H1 (cell line): ENCODE measurements around the gene CCDC83. TPM values are rescaled to one million over a fixed set of nuclear protein-coding genes. Genes with fewer than 3 reads are reported as not detected.

Source experiments
- CTCF ChIA-PET: fragments of 300-600 bp; sonication (Branson Sonifier 250); formaldehyde crosslinking; loops from one replicate; lab custom pipeline; 2021; ENCODE audit not compliant: partially characterized antibody; lab: Charles Lee
- POLR2A ChIA-PET: fragments of 300-600 bp; sonication (Branson Sonifier 250); formaldehyde crosslinking; loops from one replicate; lab custom pipeline; 2021; ENCODE audit warnings: inconsistent platforms; ENCODE audit not compliant: partially characterized antibody; lab: Charles Lee
- DNase-seq, 2 experiments: peaks; one replicate each; pipeline versions ENCODE4 v3.0.0 to v3.0.0-alpha.2; 2010 to 2022; ENCODE audit warnings: low spot score in 2 of 2, low read depth in 1 of 2, mixed read lengths in 1 of 2
- FAIRE-seq: peaks from 2 replicates; lab custom pipeline; 2011; peaks lifted over from hg19 to GRCh38; lab: Jason Lieb, UNC
- H2AFZ ChIP-seq: 2 replicates; pipeline ENCODE4 v1.8.1; 2012; ENCODE audit warnings: low read length, inconsistent platforms
- H2AK5ac ChIP-seq: 2 replicates; pipeline ENCODE4 v1.6.1; 2013; ENCODE audit warnings: low read depth, low read length
- H2BK120ac ChIP-seq: replicated peaks from 2 replicates; pipeline ENCODE3; 2013; ENCODE audit warnings: low read depth, low read length, inconsistent platforms
- H2BK12ac ChIP-seq: 2 replicates; pipeline ENCODE4 v1.6.1; 2013; ENCODE audit warnings: low read depth, low read length
- H2BK15ac ChIP-seq: 2 replicates; pipeline ENCODE4 v1.6.1; 2013; ENCODE audit warnings: low read length
- H2BK20ac ChIP-seq: 2 replicates; pipeline ENCODE4 v1.6.1; 2013; ENCODE audit warnings: low read length
- H2BK5ac ChIP-seq: 2 replicates; pipeline ENCODE4 v1.6.1; 2013; ENCODE audit warnings: low read depth, low read length
- H3K14ac ChIP-seq: 2 replicates; pipeline ENCODE4 v1.6.1; 2013; ENCODE audit warnings: inconsistent platforms; ENCODE audit not compliant: insufficient read length
- H3K18ac ChIP-seq: 2 replicates; pipeline ENCODE4 v1.6.1; 2013; ENCODE audit warnings: low read length; ENCODE audit errors: extremely low read depth
- H3K23ac ChIP-seq: 2 replicates; pipeline ENCODE4 v1.6.1; 2013; ENCODE audit warnings: inconsistent platforms; ENCODE audit not compliant: insufficient read length
- H3K23me2 ChIP-seq: 2 replicates; pipeline ENCODE4 v1.6.1; 2013; ENCODE audit warnings: low read depth, low read length
- H3K27ac ChIP-seq: 2 replicates; pipeline ENCODE4 v1.6.1; 2011; ENCODE audit warnings: low read depth, low read length, inconsistent platforms
- H3K27me3 ChIP-seq, 4 experiments: replicated peaks in 1 of 4; 1 replicate in 1 of 4; 2 replicates in 3 of 4; pipeline versions ENCODE4 v1.6.1 to v1.8.1; 2011 to 2013; ENCODE audit warnings: low read length in 3 of 4, mild to moderate bottlenecking in 3 of 4, inconsistent platforms in 2 of 4, mixed read lengths in 2 of 4, moderate library complexity in 1 of 4; ENCODE audit not compliant: control insufficient read depth in 3 of 4, insufficient read depth in 3 of 4; ENCODE audit errors: extremely low read depth in 1 of 4
- H3K36me3 ChIP-seq, 4 experiments: 2 replicates each; pipeline versions ENCODE4 v1.6.1 to v1.8.1; 2011 to 2013; ENCODE audit warnings: mild to moderate bottlenecking in 4 of 4, low read length in 3 of 4, moderate library complexity in 2 of 4, control low read depth in 1 of 4, inconsistent platforms in 1 of 4; ENCODE audit not compliant: insufficient read depth in 4 of 4, control insufficient read depth in 2 of 4
- H3K4ac ChIP-seq: replicated peaks from 2 replicates; pipeline ENCODE3; 2013; ENCODE audit warnings: low read length, low read depth, mixed read lengths, inconsistent platforms; ENCODE audit not compliant: insufficient read length
- H3K4me1 ChIP-seq, 4 experiments: replicated peaks in 1 of 4; 1 replicate in 1 of 4; 2 replicates in 3 of 4; pipeline versions ENCODE4 v1.6.1 to v1.8.1; 2011 to 2013; ENCODE audit warnings: low read length in 3 of 4, inconsistent platforms in 2 of 4, mixed read lengths in 1 of 4; ENCODE audit not compliant: insufficient read depth in 4 of 4, control insufficient read depth in 3 of 4
- H3K4me2 ChIP-seq, 2 experiments: 2 replicates each; pipeline versions ENCODE4 v1.6.1 to v1.8.1; 2011 to 2013; ENCODE audit warnings: low read depth in 2 of 2, low read length in 2 of 2, control low read depth in 1 of 2, inconsistent platforms in 1 of 2, mild to moderate bottlenecking in 1 of 2; ENCODE audit not compliant: insufficient read depth in 1 of 2
- H3K4me3 ChIP-seq, 4 experiments: fragments of 200-600, 300-600 bp in 1 of 4; sonication (generic), shearing (Covaris generic), sonication (Bioruptor Twin) in 1 of 4; 2 replicates each; pipeline versions ENCODE4 v1.5.1 to v1.8.1; 2011 to 2016; ENCODE audit warnings: low read length in 4 of 4, low read depth in 3 of 4, control low read depth in 2 of 4, inconsistent platforms in 2 of 4, mild to moderate bottlenecking in 2 of 4, mixed read lengths in 1 of 4, moderate library complexity in 1 of 4; ENCODE audit not compliant: insufficient read depth in 2 of 4; ENCODE audit errors: extremely low read depth in 1 of 4
- H3K56ac ChIP-seq: replicated peaks from 2 replicates; pipeline ENCODE3; 2013; ENCODE audit warnings: low read depth, mild to moderate bottlenecking, mixed read lengths, low read length, inconsistent platforms; ENCODE audit not compliant: insufficient read length
- H3K79me1 ChIP-seq: 2 replicates; pipeline ENCODE4 v1.6.1; 2013; ENCODE audit warnings: low read depth, low read length, control low read depth
- H3K79me2 ChIP-seq, 2 experiments: 2 replicates each; pipeline versions ENCODE4 v1.6.1 to v1.8.1; 2012 to 2013; ENCODE audit warnings: low read length in 2 of 2, mild to moderate bottlenecking in 2 of 2, inconsistent platforms in 1 of 2; ENCODE audit not compliant: insufficient read depth in 2 of 2, control insufficient read depth in 1 of 2
- H3K9ac ChIP-seq, 4 experiments: replicated peaks in 1 of 4; 1 replicate in 1 of 4; 2 replicates in 3 of 4; pipeline versions ENCODE4 v1.6.1 to v1.8.1; 2011 to 2013; ENCODE audit warnings: low read depth in 3 of 4, low read length in 3 of 4, control low read depth in 2 of 4, mild to moderate bottlenecking in 2 of 4, moderate library complexity in 2 of 4, inconsistent platforms in 1 of 4; ENCODE audit errors: extremely low read depth in 1 of 4
- H3K9me3 ChIP-seq, 2 experiments: 2 replicates each; pipeline versions ENCODE4 v1.6.1 to v1.8.1; 2012 to 2013; ENCODE audit warnings: mild to moderate bottlenecking in 2 of 2, moderate library complexity in 2 of 2, control low read depth in 1 of 2, inconsistent platforms in 1 of 2, low read depth in 1 of 2, low read length in 1 of 2, mixed read lengths in 1 of 2; ENCODE audit not compliant: insufficient read depth in 2 of 2
- H4K20me1 ChIP-seq, 2 experiments: replicated peaks in 1 of 2; 2 replicates each; pipeline versions ENCODE3 to v1.8.1; 2011 to 2013; ENCODE audit warnings: inconsistent platforms in 2 of 2, low read length in 2 of 2, mild to moderate bottlenecking in 1 of 2; ENCODE audit not compliant: insufficient read depth in 2 of 2, control insufficient read depth in 1 of 2
- H4K5ac ChIP-seq: 2 replicates; pipeline ENCODE4 v1.6.1; 2013; ENCODE audit warnings: low read length, low read depth, mixed read lengths, inconsistent platforms; ENCODE audit not compliant: insufficient read length
- H4K8ac ChIP-seq: 2 replicates; pipeline ENCODE4 v1.8.0; 2013; ENCODE audit warnings: mild to moderate bottlenecking, moderate library complexity, low read length, inconsistent platforms; ENCODE audit not compliant: insufficient read depth; ENCODE audit errors: extremely low read depth
- H4K91ac ChIP-seq: replicated peaks from 2 replicates; pipeline ENCODE3; 2013; ENCODE audit warnings: low read length, mixed read lengths, inconsistent platforms; ENCODE audit not compliant: insufficient read length
- SAP30 ChIP-seq: fragments of 300-600 bp; sonication (generic); IDR thresholded peaks from 2 replicates; pipeline ENCODE4 v1.7.1; 2012; ENCODE audit warnings: low read length, moderate library complexity, mild to moderate bottlenecking, inconsistent platforms; ENCODE audit not compliant: insufficient read depth, insufficient replicate concordance
- ZNF274 ChIP-seq: IDR thresholded peaks from 2 replicates; pipeline ENCODE4 v1.7.0; 2012; ENCODE audit warnings: low read length, borderline replicate concordance; ENCODE audit errors: extremely low read depth
- WGBS, 2 experiments: shearing (Covaris generic) in 1 of 2; methylation state at CpG; one replicate each; pipeline versions ENCODE4 v1.1.6 to v1.1.7; 2013 to 2015; ENCODE audit warnings: low lambda C conversion rate in 2 of 2, mixed read lengths in 2 of 2, inconsistent platforms in 1 of 2, low coverage in 1 of 2, missing lambda C conversion rate in 1 of 2; ENCODE audit not compliant: insufficient replicate concordance in 2 of 2, insufficient coverage in 1 of 2, insufficient read length in 1 of 2; ENCODE audit errors: extremely low coverage in 1 of 2, missing lambda C conversion rate in 1 of 2; 5-methylcytosine and 5-hydroxymethylcytosine counted together
- polyA plus RNA-seq, 7 experiments: library from polyadenylated mRNA; depleted of rRNA in 3 of 7; stranded (reverse) in 5 of 7; unstranded in 2 of 7; fragments of >200 nt in 5 of 7; fragments of 200-250 nt in 2 of 7; gene quantifications; 1 replicate in 5 of 7; 2 replicates in 1 of 7; 4 replicates in 1 of 7; pipeline versions ENCODE4 v1.2.1 to v1.2.3, GENCODE V29; 2011 to 2013; ENCODE audit warnings: missing spikeins in 2 of 7, mixed read lengths in 2 of 7
- total RNA-seq: library from RNA; stranded (reverse); fragmentation: NEBNext Ultra II Directional; extraction: Animal tissue kit (Norgen Biotek cat#: 25700); gene quantifications from 2 replicates; pipeline ENCODE4 v1.2.1, GENCODE V29; 2021

Gene CCDC83
- total and polyA plus RNA-seq, 2 of the 8 experiments (the other 6 are each of a cell fraction or from before 2014, with no cell fraction given) = not detected

- WGBS, 2 experiments = 94% methylated on average over 1 of the region's 1 CpG; no CpG with 5 or more reads in 1 of the 2 experiments
Observed at GRCh38 chr11:85874265-85874664, 19.1 kb downstream of the CCDC83 start.

More at GRCh38 chr11:85874265-85874664, 19.1 kb downstream of the CCDC83 start:
- no peak overlapping the region for H3K23ac ChIP-seq
- no peaks in the 10 kb centered on the region for H3K36me3 ChIP-seq
- H2AFZ ChIP-seq = no peak overlapping the region
- DNase-seq = no peak
- no peak overlapping the region for H4K91ac ChIP-seq
- no peak overlapping the region for H2BK5ac ChIP-seq
- no peak overlapping the region for H3K4me2 ChIP-seq
- H3K9ac ChIP-seq = no peak overlapping the region
- no peak overlapping the region for H3K14ac ChIP-seq
- no peak for FAIRE-seq
- H4K8ac ChIP-seq = no peak overlapping the region
- no peak overlapping the region for H4K5ac ChIP-seq
- ChIA-PET CTCF (interaction anchor here (1.0 to 1.1 kb wide), 2 partner anchors 13 to 50 kb away, joined by 3 read pairs; no protein-coding TSS in a partner anchor), POLR2A (interaction anchor here (0.9 kb wide), 1 partner anchor 19 kb away, joined by 3 read pairs; the partner anchor contains the start of gene CCDC83)
- H4K20me1 ChIP-seq = no peaks in the 10 kb centered on the region
- H2BK120ac ChIP-seq = no peak overlapping the region
- TF ChIP-seq SAP30 (no peak), ZNF274 (no peak)
- no peak overlapping the region for H3K18ac ChIP-seq
- H3K4me1 ChIP-seq = no peaks in the 10 kb centered on the region
- H3K79me1 ChIP-seq = no peaks in the 10 kb centered on the region
- H3K9me3 ChIP-seq = no peaks in the 10 kb centered on the region
- no peak overlapping the region for H3K4me3 ChIP-seq
- no peaks in the 10 kb centered on the region for H3K27me3 ChIP-seq
- no peaks in the 10 kb centered on the region for H3K23me2 ChIP-seq
- H2BK15ac ChIP-seq = no peak overlapping the region
- no peaks in the 10 kb centered on the region for H3K79me2 ChIP-seq
- H3K27ac ChIP-seq = no peak overlapping the region
- H2AK5ac ChIP-seq = no peak overlapping the region
- no peak overlapping the region for H3K4ac ChIP-seq
- H3K56ac ChIP-seq = no peak overlapping the region
- no peak overlapping the region for H2BK20ac ChIP-seq
- no peak overlapping the region for H2BK12ac ChIP-seq
